ENCODE measurements around the gene SAMD3.
"Not testable (repeated sequence)": the region's sequence is repeated elsewhere in the genome, so short reads cannot be mapped to it uniquely, and the experiment has no call there.

Gene SAMD3

DNA sequence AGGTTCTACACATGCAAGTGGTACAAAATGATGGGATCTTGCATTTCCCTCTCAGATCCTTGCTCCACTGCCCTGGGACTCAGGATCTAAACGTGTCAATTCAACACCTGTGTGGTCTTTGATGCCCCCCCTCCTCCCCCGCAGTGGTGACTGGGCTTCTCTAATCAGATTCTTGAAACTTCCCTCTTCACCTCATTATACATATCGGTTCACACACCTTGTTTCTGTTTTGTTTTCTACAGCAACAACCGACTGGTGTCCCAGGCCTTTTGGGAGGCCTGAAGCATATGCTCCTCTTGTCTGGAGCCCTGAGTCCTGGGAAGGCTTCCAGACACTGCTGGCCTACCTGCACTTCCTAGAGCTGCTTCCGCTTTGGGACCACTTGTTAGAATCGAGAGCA lies 20.0 kb downstream of the SAMD3 start:
- TF ChIP-seq, protein P1, sequence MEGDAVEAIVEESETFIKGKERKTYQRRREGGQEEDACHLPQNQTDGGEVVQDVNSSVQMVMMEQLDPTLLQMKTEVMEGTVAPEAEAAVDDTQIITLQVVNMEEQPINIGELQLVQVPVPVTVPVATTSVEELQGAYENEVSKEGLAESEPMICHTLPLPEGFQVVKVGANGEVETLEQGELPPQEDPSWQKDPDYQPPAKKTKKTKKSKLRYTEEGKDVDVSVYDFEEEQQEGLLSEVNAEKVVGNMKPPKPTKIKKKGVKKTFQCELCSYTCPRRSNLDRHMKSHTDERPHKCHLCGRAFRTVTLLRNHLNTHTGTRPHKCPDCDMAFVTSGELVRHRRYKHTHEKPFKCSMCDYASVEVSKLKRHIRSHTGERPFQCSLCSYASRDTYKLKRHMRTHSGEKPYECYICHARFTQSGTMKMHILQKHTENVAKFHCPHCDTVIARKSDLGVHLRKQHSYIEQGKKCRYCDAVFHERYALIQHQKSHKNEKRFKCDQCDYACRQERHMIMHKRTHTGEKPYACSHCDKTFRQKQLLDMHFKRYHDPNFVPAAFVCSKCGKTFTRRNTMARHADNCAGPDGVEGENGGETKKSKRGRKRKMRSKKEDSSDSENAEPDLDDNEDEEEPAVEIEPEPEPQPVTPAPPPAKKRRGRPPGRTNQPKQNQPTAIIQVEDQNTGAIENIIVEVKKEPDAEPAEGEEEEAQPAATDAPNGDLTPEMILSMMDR (conservative IDR thresholded peaks at IDR 0.05; ENCODE audit: low read depth): no peak
- no peak for DNase-seq (ENCODE audit: low spot score)
- CTCF ChIA-PET: interaction anchor here (0.7 kb wide), 1 partner anchor 562 kb away, joined by 4 read pairs; no protein-coding TSS in a partner anchor

DNA sequence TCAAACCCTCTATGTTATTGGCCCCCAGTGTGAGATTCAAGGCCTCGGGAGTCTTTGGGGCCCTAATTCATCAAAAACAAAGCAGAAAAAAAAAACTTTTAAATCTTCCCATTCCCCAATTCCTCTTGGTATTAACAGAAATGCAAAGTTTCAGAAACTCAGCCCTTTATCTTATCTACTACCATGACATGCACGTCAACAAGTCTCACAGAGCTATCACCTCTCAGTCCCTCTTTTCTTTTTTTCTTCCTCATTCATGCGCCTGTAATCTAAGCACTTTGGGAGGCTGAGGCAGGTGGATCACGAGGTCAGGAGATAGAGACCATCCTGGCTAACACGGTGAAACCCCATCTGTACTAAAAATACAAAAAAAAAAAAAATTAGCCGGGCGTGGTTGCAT lies 22.7 kb downstream of the SAMD3 start:
- ChIA-PET POLR2A (ENCODE audit: low non-redundant PET) (no interaction called here), CTCF (no interaction called here)
- DNase-seq (ENCODE audit: low spot score): no peak
- TF ChIP-seq, protein P1 (conservative IDR thresholded peaks at IDR 0.05; ENCODE audit: low read depth): no peak
- no peak overlapping the region for H3K27ac ChIP-seq

More for the DNA sequence above, 20.0 kb downstream of the SAMD3 start:
- no peak overlapping the region for H3K27ac ChIP-seq
- POLR2A ChIA-PET (ENCODE audit: low non-redundant PET): no interaction called here

DNA sequence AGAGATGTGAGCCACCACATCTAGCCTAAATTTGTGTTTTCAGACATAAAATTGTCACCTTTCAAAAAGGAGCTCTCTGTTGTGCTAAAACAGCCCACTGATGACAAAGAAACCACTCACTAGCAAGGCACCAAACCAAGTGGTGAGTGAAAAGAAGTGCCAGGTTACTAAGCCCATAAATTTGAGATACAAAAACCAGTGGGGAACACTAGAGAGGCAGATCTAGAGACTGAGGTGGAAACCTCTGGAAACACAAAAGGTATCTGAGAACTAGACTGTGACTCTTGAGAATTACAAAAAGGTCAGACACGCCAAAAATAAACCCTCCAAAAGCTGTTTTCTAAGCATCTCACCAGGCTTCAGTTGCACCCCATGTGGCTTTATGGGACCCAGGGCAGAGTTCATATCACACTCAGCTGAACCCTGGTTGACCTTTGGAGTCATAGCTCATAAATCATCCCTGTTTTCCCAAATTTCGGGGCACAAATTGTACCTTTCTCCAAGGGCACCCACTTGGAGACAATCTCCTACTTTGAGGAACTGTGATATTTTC lies 24.2 kb downstream of the SAMD3 start:
- ChIA-PET POLR2A (ENCODE audit: low non-redundant PET) (no interaction called here), CTCF (no interaction called here)
- no peak overlapping the region for H3K27ac ChIP-seq
- TF ChIP-seq, protein P1 (conservative IDR thresholded peaks at IDR 0.05; ENCODE audit: low read depth): no peak
- DNase-seq (ENCODE audit: low spot score): no peak

DNA sequence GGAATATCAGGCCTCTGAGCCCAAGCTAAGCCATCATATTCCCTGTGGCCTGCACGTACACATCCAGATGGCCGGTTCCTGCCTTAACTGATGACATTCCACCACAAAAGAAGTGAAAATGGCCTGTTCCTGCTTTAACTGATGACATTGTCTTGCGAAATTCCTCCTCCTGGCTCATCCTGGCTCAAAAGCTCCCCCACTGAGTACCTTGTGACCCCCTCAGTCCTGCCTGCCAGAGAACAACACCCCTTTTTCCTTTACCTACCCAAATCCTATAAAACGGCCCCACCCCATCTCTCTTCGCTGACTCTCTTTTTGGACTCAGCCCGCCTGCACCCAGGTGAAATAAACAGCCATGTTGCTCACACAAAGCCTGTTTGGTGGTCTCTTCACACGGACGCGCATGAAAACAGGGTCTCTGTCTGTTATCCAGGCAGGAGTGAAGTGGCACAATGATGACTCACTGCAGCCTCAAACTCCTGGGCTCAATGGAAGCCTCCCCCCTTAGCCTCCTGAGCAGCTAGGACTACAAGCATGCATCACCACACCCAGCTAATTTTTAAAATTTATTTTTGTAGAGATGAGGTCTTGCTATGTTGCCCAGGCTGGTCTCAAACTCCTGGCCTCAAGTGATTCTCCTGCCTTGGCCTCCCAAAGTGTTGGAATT lies 24.8 kb downstream of the SAMD3 start:
- CTCF ChIA-PET; DNase-seq (ENCODE audit: low spot score); POLR2A ChIA-PET (ENCODE audit: low non-redundant PET); H3K27ac ChIP-seq: not testable (repeated sequence)

DNA sequence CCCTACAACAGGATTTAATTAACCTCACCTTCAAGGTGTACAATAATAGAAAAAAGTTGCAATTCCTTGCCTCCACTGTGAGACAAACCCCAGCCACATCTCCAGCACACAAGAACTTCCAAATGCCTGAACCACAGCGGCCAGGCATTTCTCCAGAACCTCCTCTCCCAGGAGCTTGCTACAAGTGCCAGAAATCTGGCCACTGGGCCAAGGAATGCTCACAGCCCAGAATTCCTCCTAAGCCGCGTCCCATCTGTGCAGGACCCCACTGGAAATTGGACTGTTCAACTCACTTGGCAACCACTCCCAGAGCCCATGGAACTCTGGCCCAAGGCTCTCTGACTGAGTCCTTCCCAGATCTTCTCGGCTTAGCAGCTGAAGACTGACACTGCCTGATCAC lies 28.3 kb downstream of the SAMD3 start:
- CTCF ChIA-PET; H3K27ac ChIP-seq; POLR2A ChIA-PET (ENCODE audit: low non-redundant PET); DNase-seq (ENCODE audit: low spot score): not testable (repeated sequence)

DNA sequence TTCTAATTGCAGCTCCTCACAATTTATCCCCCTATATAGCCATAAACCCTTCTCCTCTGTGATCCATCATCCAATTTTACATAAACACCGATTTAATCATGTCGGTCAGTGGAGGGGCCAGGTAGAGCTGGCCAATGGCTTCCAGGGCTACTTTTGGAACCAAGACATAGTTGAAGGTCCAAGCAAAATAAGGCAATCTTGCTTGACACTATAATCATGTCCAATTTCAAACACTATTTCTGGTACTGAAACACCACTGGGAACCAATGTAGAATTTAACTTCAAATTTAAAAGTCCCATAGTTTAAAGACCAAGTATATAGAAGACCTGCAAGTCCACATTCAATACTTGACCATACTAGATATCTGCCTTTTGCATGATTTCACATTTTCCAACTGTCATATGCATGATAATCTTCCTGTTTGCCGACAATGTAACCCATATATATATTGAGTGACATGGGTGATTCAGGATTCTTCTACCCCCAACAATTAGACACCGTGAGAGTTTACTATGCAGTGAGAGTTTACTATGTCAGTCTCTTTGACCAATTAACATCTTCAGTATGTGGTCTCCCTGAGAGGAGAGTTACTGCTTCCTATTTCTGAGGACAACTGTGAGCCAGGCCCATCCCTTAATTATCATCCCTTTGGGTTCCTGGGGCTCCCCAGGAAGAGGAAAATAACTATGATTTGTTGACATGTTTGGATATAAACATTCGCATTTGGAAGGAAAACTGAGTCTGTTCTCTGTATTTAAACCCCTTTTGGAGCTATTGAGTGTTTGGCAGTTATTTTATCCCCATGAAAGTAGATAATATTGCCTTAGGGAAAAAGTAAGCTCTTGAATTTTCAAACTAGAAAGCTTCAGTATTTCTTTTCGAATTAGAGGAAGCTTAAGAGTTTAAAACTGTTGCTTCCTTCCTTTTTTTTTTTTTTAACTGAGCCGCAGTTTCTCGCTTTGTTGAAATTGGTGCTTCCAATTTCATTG lies 31.8 kb downstream of the SAMD3 start:
- ChIA-PET POLR2A (ENCODE audit: low non-redundant PET) (no interaction called here), CTCF (no interaction called here)
- no peak overlapping the region for H3K27ac ChIP-seq
- no peak for DNase-seq (ENCODE audit: low spot score)
- TF ChIP-seq, protein P1 (conservative IDR thresholded peaks at IDR 0.05; ENCODE audit: low read depth): no peak

DNA sequence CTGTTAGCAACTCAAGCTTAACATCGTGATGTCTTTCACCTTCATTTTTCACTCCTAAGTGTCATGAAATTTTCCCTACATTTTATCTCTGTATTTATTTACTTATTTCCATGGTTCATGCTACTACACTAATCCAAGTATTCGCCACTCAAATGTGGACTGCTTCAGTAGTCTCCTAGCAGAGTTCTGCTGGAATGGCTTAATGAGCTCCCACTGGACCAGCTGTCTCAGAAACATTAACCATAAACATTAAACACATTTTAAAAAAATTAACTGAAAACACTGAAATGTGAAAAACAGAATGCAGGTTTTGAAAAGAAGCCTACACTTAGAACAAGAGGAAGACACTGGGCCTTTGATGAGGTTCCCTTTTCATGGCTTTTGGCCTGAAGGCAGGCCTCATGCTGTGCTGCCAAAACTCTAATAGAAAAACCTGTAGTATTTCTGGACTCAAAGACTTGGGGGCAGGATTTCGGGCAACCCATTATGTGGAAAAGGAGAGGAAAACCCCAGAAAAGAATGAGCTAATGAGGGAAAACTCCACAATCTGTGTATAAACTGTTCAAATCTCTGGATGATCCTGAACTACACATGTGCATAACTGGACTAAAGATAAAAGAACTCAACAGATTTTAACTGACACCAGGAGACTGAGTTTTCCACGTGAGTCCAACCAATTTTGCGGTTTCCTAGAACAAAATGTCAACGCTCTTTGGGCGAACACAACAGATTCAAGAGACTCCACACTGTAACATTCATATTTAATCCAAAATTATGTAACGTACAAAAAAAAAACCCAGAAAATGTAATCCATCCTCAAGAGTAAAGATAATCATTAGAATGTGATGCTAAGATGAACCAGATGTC lies 33.0 kb downstream of the SAMD3 start:
- POLR2A ChIA-PET (ENCODE audit: low non-redundant PET): no interaction called here
- CTCF ChIA-PET: no interaction called here
- DNase-seq (ENCODE audit: low spot score): no peak
- TF ChIP-seq, protein P1 (conservative IDR thresholded peaks at IDR 0.05; ENCODE audit: low read depth): no peak
- no peak overlapping the region for H3K27ac ChIP-seq

All from RWPE1 (cell line).